ENCODE results near the gene GIGYF1.

GRCh38 chr7:100683659-100684533, 10.2 kb downstream of the GIGYF1 start:
- TF ChIP-seq POLR2A (IDR thresholded peaks at IDR 0.05; ENCODE audit: low read depth, low read length) = no peak
- no peak for TF ChIP-seq CTCF (conservative IDR thresholded peaks at IDR 0.05; ENCODE audit: low read depth, low read length)

Data from IMR-90 (cell line).